Measurements from ENCODE around the gene TBL3.

GRCh38 chr16:1971796-1972489 lies at the start of gene TBL3:
- TF ChIP-seq CTCF (IDR thresholded peaks at IDR 0.05) (no peak), POLR2A (IDR thresholded peaks at IDR 0.05) (peak; percentile 54 to 90)

Measured in heart left ventricle (tissue), 13 donors.